Ureter (tissue), 1 donor: ENCODE data around the gene FUBP3. TPM values are rescaled to one million over a fixed set of nuclear protein-coding genes. Genes with fewer than 3 reads are reported as not detected.

ENCODE experiments used
- DNase-seq: peaks from one replicate; pipeline ENCODE4 v3.0.0-alpha.2; 2020; ENCODE audit warnings: low spot score
- total RNA-seq: library from RNA; stranded (reverse); gene quantifications from one replicate; pipeline ENCODE4 v1.2.4, GENCODE V29; 2023
- donor health status: DM: yes; HTN: yes; CAD: no.

Gene FUBP3
- 58.4 TPM for total RNA-seq

GRCh38 chr9:130578865-130579737, at the start of gene FUBP3:
FUBP3 (plus strand) TSS chr9:130579577; CDS start chr9:130579681, 104 bp downstream.
- peak; percentile 96 for DNase-seq

GRCh38 chr9:130530938-130531337, 48.4 kb upstream of the FUBP3 start:
- DNase-seq = no peak

- DNase-seq = no peak
Observed at GRCh38 chr9:130531670-130532069, 47.7 kb upstream of the FUBP3 start.

- DNase-seq = no peak
Observed at GRCh38 chr9:130532426-130533080, 46.8 kb upstream of the FUBP3 start.

GRCh38 chr9:130535818-130536521, 43.4 kb upstream of the FUBP3 start:
- no peak for DNase-seq

GRCh38 chr9:130536701-130537107, 42.7 kb upstream of the FUBP3 start:
- no peak for DNase-seq

GRCh38 chr9:130537346-130538050, 41.9 kb upstream of the FUBP3 start:
- no peak for DNase-seq

- no peak for DNase-seq
Observed at GRCh38 chr9:130539420-130540223, 39.8 kb upstream of the FUBP3 start.

- no peak for DNase-seq
Observed at GRCh38 chr9:130541533-130541932, 37.8 kb upstream of the FUBP3 start.

GRCh38 chr9:130542038-130542437, 37.3 kb upstream of the FUBP3 start:
- no peak for DNase-seq

- DNase-seq = no peak
Observed at GRCh38 chr9:130542457-130543228, 36.7 kb upstream of the FUBP3 start.

- DNase-seq = no peak
Observed at GRCh38 chr9:130543368-130543767, 36.0 kb upstream of the FUBP3 start.

- no peak for DNase-seq
Observed at GRCh38 chr9:130543859-130544258, 35.5 kb upstream of the FUBP3 start.

GRCh38 chr9:130544364-130544763, 35.0 kb upstream of the FUBP3 start:
- no peak for DNase-seq

- no peak for DNase-seq
Observed at GRCh38 chr9:130548103-130548502, 31.3 kb upstream of the FUBP3 start.

- no peak for DNase-seq
Observed at GRCh38 chr9:130549093-130549735, 30.2 kb upstream of the FUBP3 start.

GRCh38 chr9:130554606-130555005, 24.8 kb upstream of the FUBP3 start:
- no peak for DNase-seq

- no peak for DNase-seq
Observed at GRCh38 chr9:130555061-130555460, 24.3 kb upstream of the FUBP3 start.

- no peak for DNase-seq
Observed at GRCh38 chr9:130555968-130556367, 23.4 kb upstream of the FUBP3 start.
